Occipital lobe (tissue), 2 donors: ENCODE results near the gene NKPD1. TPM values are rescaled to one million over a fixed set of nuclear protein-coding genes. Genes with fewer than 3 reads are reported as not detected.
A peak's percentile ranks its signal among the peaks of the same experiment; 100 is the strongest.

ENCODE experiments used
- DNase-seq: peaks from one replicate; lab custom pipeline; 2025; lab: John Stamatoyannopoulos, UW
- total RNA-seq: library from RNA; depleted of rRNA; stranded (reverse); fragments of >200 nt; gene quantifications from one replicate; pipeline ENCODE4 v1.2.3, GENCODE V29; 2014

Gene NKPD1
- total RNA-seq, 1 donor from 2014 or later = 0.47 TPM

DNA sequence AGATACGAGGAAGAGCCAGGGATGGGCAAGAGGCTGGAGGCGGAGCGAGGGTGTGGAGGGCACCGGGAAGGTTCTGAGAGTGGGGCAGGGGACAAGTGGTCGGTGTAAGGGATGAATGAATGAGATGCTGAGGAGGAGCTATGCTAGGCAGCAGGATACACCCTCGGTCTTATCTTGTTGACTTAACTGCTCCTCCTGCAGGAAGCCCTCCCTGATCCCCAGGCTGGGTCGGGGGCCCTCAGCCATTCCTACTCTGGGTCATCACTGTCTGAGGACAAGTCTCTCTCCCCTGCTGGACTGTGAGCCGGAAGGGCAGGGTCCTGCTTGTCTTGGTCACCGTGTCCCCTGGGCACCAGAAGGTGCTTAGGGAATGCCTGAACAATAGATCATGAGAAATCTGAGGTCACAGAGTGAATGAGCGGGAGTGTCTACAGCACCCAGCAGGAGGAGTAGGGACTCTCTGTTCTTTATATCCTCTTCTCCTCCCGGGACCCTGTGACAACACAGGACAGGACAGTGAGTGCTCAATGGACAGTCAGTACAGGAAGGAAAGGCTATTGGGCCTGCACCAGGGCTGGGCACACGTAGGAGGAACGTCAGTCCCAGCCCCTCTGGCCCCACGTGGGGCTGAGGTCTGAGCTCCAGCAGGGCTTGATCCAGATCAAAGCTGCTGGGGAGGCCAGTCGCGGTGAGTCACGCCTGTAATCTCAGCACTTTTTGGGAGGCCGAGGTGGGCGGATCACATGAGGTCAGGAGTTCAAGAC lies 6.5 kb downstream of the NKPD1 start:
- DNase-seq = no peak

DNA sequence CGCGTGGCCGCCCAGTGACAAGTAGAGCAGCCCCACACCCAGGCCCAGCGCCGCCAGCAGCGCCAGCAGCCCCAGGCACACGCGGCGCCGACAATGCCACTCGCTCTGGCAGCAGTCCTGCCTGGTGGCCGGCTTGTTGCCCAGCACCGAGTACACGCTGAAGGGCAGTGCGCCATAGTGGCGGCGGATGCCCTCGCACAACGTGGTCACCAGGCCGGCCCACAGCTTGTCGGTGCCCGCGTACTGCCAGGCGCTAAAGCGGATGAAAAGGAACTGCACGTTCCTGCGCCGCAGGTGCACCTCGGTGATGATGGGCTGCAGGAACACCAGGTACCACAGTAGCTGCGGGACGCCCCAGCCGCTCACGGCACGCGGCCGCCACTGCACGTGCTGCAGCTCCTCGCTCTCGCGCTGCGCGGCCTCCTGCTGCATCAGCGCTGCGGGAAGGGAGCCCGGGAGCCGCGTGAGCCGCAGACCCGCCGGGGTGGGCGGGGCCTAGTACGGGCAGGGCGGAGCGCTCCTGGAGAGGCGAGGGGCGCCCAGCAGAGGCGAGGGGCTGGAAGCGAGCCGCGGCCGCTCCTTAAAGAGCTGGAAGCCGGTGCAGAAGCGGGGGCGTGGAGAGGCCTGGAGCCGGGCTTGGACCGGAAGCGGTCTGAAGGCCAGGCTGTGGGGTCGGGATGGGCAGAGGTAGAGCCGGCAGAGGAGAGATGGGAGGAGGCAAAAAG lies 7.3 kb downstream of the NKPD1 start:
- peak; percentile 46 for DNase-seq

DNA sequence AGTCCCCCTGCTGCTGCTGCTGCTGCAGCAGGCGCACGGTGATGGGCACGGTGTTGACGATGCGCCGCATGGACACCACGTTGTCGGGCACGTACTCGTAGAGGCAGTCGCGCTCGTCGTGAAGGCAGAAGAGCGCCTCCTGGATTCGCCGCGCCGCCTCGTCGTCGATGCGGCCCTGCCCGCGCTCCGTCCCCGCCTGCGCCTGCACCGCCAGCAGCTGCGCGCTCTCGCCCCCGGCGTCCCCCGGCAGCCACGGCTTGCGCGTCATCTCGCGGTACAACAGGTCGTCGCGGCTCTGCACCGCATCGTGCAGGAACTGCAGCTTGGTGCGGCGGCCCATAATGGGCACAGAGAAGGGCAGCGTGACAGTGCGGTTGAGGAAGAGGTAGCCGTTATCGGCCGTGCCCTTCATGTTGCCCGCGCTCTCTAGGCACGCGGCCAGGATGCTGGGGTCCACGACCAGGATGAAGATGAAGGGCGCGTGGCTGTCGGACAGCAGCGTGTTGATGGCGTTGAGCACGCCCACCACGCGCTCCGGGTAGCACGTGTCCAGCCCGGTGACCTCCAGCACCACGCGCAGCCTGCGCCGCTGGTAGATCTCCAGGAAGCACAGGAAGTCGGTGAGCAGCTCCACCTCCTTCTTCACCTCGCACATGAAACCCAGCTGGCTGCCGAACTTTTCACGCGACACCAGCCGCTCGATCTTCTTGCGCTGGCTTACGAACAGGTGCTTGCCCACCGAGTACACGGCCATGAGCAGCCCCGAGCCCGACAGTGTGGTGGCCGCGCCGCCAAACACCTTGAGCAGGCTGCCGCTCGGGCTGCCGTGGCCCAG lies 8.1 kb downstream of the NKPD1 start:
- DNase-seq = peak; percentile 46

DNA sequence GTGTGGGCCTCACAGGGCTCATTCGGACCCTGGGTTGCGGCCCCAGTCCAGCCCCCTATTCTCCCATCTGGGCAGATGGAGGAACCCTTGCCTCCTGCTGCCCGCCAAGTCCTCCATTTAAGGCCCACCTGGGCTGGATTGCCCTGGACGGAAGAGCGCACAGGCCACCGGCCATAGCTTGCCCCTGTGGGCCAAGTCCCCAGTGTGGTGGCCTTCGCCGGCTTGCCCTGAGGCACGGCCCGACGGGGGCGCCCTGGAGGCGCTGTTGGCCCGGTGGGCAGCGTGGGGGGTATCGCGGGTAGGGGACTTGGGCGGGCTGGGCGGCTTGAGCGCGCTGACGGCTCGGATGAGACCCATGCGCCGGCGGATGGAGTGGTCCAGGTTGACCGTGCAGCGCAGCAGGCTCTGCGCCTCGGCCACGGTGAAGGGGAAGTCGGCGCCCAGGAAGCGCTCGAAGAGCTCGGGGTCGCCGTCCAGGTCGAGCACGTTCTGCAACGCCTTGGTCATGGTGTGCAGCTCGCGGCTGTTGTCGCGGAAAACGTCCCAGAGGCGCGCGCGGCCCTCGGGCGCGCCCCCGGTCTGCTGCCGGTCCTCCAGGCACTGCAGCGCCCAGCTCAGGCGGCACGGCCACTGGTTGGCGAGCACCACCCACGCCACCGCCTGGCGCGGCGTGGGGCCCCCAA lies 8.8 kb downstream of the NKPD1 start:
- no peak for DNase-seq

DNA sequence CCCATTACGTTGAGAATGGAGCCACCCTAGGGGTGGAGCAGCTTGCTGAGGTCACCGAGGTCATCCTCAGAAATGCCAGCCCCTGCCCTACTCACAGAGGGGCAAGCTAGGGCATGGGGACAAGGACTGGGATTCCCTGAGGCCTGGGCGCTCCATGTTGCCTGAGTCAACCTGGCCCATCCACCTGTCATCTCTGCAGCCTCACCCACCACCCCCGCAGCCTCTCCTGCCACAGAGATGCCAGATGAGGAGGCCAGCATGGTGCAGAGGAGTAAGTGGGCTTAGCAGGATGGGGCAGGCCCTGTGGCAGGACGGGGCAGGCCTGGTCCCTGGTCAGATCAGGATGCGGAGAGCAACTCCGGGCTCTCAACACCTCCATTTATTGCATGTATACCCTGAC lies 9.5 kb downstream of the NKPD1 start:
- DNase-seq = no peak

DNA sequence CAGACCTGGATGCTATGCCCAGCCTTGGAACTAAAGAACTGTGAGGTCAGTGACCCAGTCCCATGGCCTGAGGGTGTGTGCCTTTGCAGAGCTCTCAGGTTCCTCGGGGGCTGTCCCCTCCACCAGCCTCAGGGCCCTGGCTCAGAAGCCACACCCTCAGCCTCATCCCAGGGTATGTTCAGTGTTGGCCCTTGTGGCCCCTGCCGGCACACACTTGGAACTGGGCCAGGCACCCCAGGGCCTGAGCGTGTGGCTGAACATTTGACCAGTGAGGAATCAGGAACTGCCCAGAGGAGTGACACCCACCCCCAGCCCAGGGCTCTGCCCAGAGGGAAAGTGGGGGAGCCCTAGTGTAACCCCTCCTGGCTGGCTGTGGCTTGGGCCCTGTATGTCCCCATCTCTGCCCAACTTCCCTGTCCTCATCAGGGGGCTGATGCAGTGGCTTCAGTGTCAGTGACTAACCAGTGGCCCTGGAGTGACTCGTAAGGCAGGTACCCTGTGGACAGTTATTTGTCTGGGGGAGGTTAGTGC lies 10.0 kb downstream of the NKPD1 start:
- no peak for DNase-seq

DNA sequence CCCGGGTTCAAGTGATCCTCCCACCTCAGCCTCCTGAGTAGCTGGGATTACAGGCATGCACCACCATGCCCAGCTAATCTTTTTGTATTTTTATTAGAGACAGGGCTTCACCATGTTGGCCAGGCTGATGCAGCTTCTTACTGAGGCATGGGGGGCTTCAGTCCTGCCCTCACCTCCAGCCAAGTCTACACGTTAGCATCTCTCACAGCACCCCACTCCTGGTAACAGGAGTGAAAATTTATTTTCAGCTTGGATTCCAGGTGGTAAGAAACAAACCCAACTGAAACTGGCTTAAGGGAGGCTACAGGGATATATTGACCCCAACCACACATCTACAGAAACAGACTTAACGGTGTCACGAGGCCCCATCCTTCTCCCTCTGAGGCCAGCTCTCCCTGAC lies 10.6 kb downstream of the NKPD1 start:
- DNase-seq = no peak

DNA sequence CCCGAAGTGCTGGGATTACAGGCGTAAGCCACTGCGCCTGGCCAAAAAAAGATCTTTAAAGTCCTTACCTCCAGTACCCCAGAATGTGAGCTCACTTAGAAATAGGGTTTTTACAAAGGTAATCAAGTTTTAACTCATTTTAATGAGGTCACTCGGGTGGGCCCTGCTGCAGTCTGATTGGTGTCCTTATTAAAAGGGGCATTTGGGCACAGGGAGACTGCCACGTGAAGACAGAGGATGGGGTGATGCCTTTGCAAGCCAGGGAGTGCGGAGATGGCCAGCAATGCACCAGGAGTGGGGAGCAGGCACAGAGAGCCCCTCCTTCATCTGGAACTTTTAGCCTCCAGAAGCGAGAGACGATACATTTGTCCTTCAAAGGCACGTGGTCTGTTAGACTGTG lies 11.7 kb downstream of the NKPD1 start:
- DNase-seq = no peak

DNA sequence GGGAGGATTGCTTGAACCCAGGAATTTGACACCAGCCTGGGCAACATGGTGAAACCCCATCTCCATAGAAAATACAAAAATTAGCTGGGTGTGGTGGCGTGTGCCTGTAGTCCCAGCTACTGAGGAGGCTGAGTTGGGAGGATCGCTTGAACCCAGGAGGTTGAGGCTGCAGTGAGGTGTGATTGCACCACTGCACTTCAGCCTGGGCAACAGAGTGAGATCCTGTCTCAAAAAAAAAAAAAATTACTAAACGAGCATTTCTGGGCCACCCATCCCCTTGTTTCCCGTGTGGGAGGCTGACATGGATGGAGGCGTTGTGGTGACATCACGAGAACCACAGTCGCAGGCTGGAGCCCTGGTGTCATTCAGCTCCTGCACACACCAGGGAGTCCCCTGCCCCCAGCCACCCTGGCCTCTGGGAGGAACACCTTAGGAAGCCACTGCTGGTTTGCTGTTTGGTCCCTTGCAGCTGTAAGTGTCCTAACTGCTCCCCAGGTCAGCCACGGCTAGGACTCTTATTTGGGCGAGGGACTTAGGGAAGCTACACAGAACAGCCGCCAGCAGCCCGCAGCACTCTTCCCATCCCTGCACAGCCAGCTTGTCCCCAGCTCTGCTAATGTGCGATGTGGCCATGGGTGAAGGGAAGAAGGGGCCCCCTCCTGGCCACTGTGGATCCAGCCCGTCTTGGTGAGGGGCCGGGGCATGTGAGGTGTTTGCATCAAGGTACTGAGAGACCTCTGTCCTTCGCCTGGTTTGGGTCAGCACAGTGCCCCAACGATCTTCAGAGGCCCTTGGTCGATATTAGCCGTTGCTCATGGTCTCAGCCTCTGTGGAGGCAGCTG lies 12.7 kb downstream of the NKPD1 start:
- no peak for DNase-seq

DNA sequence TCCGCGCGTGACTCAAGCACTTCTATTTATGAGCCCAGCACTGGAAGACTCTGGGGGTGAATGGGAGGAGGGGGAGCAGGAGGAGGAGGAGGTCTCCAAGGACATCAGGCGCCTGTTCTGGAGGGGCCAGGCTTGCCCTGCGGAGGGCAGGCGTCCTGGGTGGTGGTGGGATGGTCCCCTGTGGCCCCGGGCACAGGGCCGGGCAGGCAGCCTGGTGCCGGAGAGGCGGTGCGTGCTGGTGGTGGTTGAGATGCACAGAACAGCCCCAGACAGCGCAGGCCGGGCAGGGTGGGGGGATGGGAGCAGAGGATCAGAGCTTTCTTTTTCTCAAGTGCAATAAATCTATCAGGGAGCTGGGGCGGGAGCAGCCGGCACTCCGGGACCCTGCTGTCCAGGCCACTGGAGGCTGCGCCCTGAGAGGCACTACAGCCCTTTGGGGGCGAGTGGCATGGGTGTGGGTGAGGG lies 14.0 kb downstream of the NKPD1 start:
- DNase-seq = no peak

DNA sequence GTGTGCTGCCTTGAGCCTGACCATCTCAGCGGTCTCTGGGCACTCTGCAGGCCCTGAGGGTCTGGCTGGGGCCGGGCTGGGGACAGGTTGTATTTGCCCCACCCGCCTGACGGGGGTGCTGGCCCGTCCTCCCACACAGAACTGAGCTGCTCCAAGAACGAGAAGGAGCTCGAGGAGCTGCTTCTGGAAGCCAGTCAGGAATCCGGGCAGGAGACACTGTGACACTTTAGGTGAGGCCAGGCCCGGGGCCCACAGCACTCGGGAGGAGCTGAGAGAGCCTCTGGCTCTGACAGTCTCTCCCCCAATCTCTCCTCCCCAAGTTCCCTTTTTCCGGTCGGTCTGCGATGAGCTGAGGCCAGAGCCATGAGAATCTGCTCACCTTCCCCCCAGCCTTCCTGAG lies 14.5 kb downstream of the NKPD1 start:
- DNase-seq = no peak

DNA sequence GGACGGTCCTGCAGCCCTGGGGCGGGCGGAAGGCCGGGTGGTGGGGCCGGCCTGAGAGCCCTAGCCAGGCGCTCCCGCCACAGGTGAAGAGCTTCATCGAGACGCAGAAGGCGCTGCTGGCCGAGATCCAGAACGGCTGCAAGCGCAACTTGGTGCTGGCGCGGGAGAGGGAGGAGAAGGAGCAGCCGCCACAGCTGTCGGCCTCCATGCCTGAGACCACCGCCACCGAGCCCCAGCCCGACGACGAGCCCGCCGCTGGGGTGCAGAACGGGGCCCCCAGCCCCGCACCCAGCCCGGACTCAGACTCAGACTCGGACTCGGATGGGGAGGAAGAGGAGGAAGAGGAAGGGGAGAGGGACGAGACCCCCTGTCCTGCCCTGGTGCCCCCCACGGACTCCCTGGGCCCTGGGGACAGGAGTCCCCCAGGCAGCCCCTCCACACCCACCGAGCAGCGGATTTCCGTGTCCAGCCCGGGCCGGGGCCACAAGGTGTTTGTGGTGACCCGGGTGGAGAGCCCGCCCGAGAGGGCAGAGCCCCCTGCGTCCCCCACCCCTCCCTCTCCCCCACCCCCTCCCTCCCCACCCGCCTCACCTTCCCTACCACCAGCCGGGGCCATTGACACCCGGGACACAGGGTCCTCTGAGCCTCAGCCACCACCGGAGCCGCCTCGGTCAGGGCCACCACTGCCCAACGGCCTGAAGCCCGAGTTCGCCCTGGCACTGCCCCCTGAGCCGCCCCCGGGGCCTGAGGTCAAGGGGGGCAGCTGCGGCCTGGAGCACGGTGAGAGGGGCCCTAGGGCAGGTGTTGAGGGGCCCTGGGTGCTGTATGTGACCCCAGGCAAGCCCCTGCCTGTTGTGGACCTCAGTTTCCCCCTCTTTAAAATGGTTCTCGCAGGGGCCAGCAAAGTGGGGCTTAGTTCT lies 15.3 kb downstream of the NKPD1 start:
- DNase-seq = no peak

DNA sequence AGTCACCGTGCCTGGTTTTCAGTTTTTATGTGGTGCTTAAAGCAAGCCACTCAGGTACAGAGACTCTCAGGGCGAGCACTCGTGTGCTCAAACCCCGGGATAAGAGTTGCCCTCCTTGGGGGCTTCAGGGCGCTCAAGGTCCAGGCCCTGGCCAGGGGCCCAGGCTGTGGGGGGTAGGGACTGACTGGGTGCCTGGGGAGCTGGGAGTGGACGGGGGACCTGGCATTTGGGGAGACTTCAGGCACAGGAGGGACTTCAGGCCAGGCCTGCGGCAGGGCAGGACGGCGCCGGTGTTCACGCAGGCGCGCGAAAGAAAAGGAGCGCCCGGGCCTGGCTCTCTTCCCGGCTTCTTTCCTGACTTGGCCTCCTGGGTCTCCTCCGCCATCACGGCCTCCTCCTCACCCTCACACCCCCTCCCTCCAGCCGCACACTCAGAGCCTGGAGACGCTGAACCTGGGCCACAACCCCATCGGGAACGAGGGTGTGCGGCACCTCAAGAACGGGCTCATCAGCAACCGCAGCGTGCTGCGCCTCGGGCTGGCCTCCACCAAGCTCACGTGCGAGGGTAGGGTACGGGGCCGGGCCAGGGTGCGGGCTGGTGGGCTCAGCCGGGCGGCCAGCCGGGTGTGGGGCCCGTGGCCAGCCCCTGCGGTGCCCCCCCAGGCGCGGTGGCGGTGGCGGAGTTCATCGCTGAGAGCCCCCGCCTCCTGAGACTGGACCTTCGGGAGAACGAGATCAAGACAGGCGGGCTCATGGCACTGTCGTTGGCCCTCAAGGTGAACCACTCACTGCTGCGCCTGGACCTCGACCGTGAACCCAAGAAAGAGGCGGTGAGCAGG lies 16.1 kb downstream of the NKPD1 start:
- no peak for DNase-seq

DNA sequence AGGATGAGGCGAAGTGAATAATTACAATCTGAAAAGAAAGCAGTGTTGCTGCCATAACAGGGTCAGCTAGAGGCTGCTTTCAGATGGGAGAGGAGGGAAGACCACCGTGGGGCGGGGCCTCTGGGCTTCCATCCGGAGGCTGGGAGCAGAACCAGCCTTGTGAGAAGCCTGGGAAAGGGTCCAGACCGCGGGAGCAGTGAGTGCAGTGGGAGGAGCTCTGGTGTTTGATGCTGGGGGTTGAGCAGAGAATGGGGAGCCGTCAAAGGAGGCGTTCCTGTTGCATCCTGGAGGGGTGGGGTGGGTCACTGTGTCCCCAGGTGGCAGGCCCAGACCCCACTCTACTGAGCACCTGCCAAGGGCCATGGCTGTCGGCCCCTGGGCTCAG lies 18.1 kb downstream of the NKPD1 start:
- DNase-seq = no peak

DNA sequence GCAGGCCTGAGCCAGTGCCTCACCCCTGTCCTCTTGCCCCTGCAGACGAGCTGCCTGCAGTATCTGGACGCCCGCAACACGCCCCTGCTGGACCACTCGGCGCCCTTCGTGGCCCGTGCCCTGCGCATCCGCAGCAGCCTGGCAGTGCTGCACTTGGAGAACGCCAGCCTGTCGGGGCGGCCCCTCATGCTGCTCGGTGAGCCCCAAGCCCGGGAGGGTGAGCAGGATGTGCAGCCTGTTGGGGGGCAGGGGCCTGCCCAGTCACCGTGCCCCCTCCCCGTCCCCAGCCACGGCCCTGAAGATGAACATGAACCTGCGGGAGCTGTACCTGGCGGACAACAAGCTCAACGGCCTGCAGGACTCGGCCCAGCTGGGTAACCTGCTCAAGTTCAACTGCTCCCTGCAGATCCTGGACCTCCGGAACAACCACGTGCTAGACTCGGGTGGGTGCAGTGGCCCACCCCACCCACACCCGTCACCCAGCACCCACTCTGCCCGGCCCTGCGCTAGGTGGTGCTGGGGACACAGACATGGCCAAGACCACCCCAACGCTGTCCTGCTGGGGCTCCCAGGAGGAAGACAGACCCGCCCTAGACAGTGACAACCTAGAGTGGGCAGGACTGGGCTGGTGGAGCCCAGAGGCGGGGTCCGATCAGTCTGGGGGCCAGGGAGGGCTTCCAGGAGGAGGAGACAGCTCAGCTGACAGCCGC lies 18.6 kb downstream of the NKPD1 start:
- no peak for DNase-seq

DNA sequence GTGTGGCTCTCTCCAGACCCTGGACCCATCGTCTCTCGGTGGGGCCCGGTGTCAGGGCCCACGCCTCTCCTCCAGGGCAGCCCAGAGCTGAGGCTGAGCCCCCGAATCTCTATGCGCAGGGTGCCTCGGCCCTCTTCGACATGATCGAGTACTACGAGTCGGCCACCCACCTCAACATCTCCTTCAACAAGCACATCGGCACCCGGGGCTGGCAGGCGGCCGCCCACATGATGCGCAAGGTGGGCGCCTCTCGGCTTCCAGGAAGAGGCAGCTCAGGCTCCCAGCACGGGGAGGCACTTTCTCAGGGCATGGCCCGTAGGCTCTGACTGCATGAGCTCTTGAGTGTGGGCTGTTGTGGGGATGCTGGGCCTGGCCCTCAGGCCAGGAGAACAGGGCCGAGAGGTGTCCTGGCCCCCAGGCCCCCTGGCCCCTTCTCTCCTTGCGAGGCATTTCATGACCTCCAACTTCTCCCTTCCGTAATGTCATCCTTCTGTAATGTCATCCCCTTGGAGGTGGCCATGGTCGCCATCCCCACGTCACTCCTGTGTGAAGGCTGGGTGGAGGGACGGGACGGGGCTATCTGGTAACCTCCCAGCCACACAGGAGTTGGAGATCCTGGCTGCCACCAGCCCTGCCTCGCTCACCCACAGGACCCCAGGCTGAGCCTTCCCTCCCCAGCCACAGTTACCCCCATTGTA lies 19.4 kb downstream of the NKPD1 start:
- DNase-seq = peak; percentile 29

DNA sequence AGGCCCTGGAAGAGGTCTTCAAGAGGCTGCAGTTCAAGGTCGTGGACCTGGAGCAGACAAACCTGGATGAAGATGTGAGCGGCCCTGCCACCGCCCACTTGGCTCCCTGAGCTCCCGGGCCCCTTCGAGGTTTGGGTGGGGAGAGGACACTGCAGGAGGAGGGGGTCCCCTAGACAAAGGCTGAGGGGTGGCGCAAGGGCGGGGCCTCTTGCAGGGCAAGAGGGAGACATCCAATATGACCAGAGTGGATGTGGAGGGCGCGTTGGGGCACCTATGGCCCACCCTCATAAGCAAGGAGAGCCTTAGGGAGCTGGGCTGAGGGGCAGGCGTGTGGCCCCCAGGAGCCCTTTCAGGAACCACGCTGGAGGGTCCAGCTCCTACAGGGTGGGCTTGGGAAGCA lies 20.2 kb downstream of the NKPD1 start:
- DNase-seq = no peak
